ENCODE measurements around the gene PAPSS2. TPM values are rescaled to one million over a fixed set of nuclear protein-coding genes. Genes with fewer than 3 reads are reported as not detected.
"Not testable (repeated sequence)": the region's sequence is repeated elsewhere in the genome, so short reads cannot be mapped to it uniquely, and the experiment has no call there.

Gene PAPSS2
- total RNA-seq, 1 experiment from 2014 or later: 12.6 TPM

DNA sequence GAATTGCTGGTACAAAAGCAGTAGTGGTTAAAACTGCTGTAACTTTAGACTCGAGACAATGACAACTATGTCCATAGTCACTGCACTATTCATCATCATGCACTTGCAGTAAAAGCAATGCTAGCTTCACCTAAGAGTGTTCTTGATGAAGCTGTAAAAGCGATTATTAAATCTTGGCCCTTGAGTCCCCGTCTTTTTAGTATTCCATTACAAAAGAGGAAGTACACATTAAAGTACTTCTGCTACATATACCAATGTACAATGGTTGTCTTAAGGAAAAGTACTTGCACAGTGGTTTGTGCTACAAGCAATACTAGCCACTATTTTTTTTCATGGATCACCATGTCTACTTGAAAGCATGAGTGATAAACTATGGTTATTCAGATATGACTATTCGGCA, 80.0 kb downstream of the PAPSS2 start:
- H3K27me3 Mint-ChIP-seq (ENCODE audit: unreplicated experiment): no peaks in the 10 kb centered on the region
- CTCF ChIA-PET: no interaction called here
- H3K4me3 Mint-ChIP-seq (ENCODE audit: low read depth, unreplicated experiment): no peak overlapping the region
- peaks cover 6% of the 10 kb centered on the region for H3K36me3 Mint-ChIP-seq (ENCODE audit: insufficient read depth, unreplicated experiment)
- H3K9me3 Mint-ChIP-seq (ENCODE audit: low read depth, unreplicated experiment): no peaks in the 10 kb centered on the region
- TF ChIP-seq, protein P1, sequence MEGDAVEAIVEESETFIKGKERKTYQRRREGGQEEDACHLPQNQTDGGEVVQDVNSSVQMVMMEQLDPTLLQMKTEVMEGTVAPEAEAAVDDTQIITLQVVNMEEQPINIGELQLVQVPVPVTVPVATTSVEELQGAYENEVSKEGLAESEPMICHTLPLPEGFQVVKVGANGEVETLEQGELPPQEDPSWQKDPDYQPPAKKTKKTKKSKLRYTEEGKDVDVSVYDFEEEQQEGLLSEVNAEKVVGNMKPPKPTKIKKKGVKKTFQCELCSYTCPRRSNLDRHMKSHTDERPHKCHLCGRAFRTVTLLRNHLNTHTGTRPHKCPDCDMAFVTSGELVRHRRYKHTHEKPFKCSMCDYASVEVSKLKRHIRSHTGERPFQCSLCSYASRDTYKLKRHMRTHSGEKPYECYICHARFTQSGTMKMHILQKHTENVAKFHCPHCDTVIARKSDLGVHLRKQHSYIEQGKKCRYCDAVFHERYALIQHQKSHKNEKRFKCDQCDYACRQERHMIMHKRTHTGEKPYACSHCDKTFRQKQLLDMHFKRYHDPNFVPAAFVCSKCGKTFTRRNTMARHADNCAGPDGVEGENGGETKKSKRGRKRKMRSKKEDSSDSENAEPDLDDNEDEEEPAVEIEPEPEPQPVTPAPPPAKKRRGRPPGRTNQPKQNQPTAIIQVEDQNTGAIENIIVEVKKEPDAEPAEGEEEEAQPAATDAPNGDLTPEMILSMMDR (IDR thresholded peaks at IDR 0.05; ENCODE audit: unreplicated experiment): no peak
- no TSS peak for BruUV-seq (replicated peaks)
- peaks cover 6% of the 10 kb centered on the region for H3K4me1 Mint-ChIP-seq (ENCODE audit: low read depth, unreplicated experiment)
- intact Hi-C loops (cut with micrococcal nuclease; ENCODE audit: unreplicated experiment): no loop called here
- no peak for DNase-seq
- H3K27ac Mint-ChIP-seq (ENCODE audit: unreplicated experiment): no peak overlapping the region

DNA sequence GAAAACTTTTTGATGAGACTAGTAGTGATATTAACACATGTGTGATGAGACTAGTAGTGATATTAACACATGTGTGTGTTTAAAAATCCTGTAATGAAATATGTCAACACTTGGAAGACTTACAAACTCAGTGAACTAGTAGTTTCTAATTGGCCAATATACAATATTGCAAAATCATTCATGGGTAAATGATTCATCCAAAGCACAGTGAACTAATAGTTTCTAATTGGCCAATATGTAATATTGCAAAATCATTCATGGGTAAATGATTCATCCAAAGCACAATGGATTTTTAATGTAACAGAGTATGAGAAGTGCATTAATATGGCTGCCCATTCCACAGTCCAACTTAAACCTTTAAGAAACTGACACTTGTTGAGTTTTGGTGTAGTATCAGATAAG, 80.6 kb downstream of the PAPSS2 start:
- H3K27me3 Mint-ChIP-seq (ENCODE audit: unreplicated experiment): no peaks in the 10 kb centered on the region
- no peak for DNase-seq
- H3K4me3 Mint-ChIP-seq (ENCODE audit: low read depth, unreplicated experiment): no peak overlapping the region
- H3K9me3 Mint-ChIP-seq (ENCODE audit: low read depth, unreplicated experiment): no peaks in the 10 kb centered on the region
- TF ChIP-seq, protein P1 (IDR thresholded peaks at IDR 0.05; ENCODE audit: unreplicated experiment): no peak
- intact Hi-C loops (cut with micrococcal nuclease; ENCODE audit: unreplicated experiment): no loop called here
- peaks cover 6% of the 10 kb centered on the region for H3K36me3 Mint-ChIP-seq (ENCODE audit: insufficient read depth, unreplicated experiment)
- peaks cover under 1% of the 10 kb centered on the region for H3K4me1 Mint-ChIP-seq (ENCODE audit: low read depth, unreplicated experiment)
- CTCF ChIA-PET: no interaction called here
- no peak overlapping the region for H3K27ac Mint-ChIP-seq (ENCODE audit: unreplicated experiment)
- no TSS peak for BruUV-seq (replicated peaks)

DNA sequence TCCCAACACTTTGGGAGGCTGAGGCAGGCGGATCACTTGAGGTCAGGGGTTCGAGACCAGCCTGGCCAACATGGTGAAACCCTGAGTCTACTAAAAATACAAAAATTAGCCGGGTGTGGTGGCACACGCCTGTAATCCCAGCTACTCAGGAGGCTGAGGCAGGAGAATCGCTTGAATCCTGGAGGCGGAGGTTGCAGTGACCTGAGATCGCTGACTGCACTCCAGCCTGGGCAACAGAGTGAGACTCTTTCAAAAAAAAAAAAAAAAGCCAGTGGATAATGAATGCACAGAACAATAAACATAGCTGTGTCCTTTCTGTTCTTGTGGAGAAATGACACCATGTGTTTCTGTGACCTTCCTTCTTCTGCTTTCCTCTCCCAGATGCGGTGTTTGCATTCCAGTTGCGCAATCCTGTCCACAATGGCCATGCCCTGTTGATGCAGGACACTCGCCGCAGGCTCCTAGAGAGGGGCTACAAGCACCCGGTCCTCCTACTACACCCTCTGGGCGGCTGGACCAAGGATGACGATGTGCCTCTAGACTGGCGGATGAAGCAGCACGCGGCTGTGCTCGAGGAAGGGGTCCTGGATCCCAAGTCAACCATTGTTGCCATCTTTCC, 83.4 kb downstream of the PAPSS2 start:
- H3K4me3 Mint-ChIP-seq (ENCODE audit: low read depth, unreplicated experiment); DNase-seq; H3K27me3 Mint-ChIP-seq (ENCODE audit: unreplicated experiment); H3K9me3 Mint-ChIP-seq (ENCODE audit: low read depth, unreplicated experiment); intact Hi-C loops (cut with micrococcal nuclease; ENCODE audit: unreplicated experiment); H3K36me3 Mint-ChIP-seq (ENCODE audit: insufficient read depth, unreplicated experiment); BruUV-seq (replicated peaks); H3K4me1 Mint-ChIP-seq (ENCODE audit: low read depth, unreplicated experiment); H3K27ac Mint-ChIP-seq (ENCODE audit: unreplicated experiment): not testable (repeated sequence)
- CTCF ChIA-PET: interaction anchor here (0.7 to 1.0 kb wide), 2 partner anchors 53 to 774 kb away, joined by 3 to 4 read pairs; no protein-coding TSS in a partner anchor

DNA sequence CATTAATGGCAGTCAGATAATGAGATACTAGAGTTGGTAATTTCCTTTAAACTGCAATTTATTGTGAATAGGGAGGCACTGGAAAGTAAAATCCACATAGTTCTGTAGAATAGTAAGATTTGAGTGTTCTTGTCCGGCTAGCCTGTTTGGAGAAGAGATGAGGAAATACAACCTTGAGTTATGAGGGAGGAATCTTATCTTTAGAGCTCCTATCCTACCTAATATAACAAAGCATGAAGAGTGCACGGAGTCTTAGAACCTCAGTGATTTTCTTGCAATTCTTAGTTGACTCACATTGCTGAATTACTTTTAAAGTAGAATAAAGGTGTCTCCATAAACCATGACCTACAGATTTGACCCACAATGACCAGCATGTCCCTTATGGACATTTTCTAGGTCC, 84.9 kb downstream of the PAPSS2 start:
- no peak for DNase-seq
- TF ChIP-seq, protein P1 (IDR thresholded peaks at IDR 0.05; ENCODE audit: unreplicated experiment): no peak
- no TSS peak for BruUV-seq (replicated peaks)
- H3K9me3 Mint-ChIP-seq (ENCODE audit: low read depth, unreplicated experiment): no peaks in the 10 kb centered on the region
- no peaks in the 10 kb centered on the region for H3K27me3 Mint-ChIP-seq (ENCODE audit: unreplicated experiment)
- no peak overlapping the region for H3K4me3 Mint-ChIP-seq (ENCODE audit: low read depth, unreplicated experiment)
- H3K4me1 Mint-ChIP-seq (ENCODE audit: low read depth, unreplicated experiment): no peaks in the 10 kb centered on the region
- H3K36me3 Mint-ChIP-seq (ENCODE audit: insufficient read depth, unreplicated experiment): peaks cover 9% of the 10 kb centered on the region
- CTCF ChIA-PET: no interaction called here
- intact Hi-C loops (cut with micrococcal nuclease; ENCODE audit: unreplicated experiment): no loop called here
- H3K27ac Mint-ChIP-seq (ENCODE audit: unreplicated experiment): no peak overlapping the region

DNA sequence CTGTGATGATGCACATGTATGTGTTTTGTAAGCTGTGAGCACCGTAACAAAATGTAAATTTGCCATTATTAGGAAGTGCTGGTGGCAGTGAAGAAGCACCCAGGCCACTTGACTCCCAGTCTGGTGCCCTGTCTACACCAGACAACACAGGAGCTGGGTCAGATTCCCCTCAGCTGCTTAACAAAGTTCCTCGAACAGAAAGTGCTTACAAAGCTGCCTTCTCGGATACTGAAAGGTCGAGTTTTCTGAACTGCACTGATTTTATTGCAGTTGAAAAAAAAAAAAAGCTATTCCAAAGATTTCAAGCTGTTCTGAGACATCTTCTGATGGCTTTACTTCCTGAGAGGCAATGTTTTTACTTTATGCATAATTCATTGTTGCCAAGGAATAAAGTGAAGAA, 87.2 kb downstream of the PAPSS2 start:
- CTCF ChIA-PET: no interaction called here
- H3K27me3 Mint-ChIP-seq (ENCODE audit: unreplicated experiment): no peaks in the 10 kb centered on the region
- no peak overlapping the region for H3K4me3 Mint-ChIP-seq (ENCODE audit: low read depth, unreplicated experiment)
- no peaks in the 10 kb centered on the region for H3K4me1 Mint-ChIP-seq (ENCODE audit: low read depth, unreplicated experiment)
- H3K36me3 Mint-ChIP-seq (ENCODE audit: insufficient read depth, unreplicated experiment): peaks cover 11% of the 10 kb centered on the region
- TF ChIP-seq, protein P1 (IDR thresholded peaks at IDR 0.05; ENCODE audit: unreplicated experiment): no peak
- DNase-seq: no peak
- H3K9me3 Mint-ChIP-seq (ENCODE audit: low read depth, unreplicated experiment): no peaks in the 10 kb centered on the region
- intact Hi-C loops (cut with micrococcal nuclease; ENCODE audit: unreplicated experiment): no loop called here
- BruUV-seq (replicated peaks): no TSS peak
- no peak overlapping the region for H3K27ac Mint-ChIP-seq (ENCODE audit: unreplicated experiment)

DNA sequence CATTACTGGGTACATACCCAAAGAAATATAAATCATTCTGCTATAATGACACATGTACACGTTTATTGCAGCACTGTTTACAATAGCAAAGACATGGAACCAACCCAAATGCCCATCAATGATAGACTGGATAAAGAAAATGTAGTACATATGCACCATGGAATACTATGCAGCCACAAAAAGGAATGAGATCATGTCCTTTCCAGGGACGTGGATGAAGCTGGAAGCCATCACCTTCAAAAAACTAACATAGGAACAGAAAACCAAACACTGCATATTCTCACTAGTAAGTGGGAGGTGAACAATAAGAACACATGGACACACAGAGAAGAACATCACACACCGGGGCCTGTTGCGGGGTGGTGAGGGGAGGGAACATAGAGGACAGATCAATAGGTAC, 88.6 kb downstream of the PAPSS2 start:
- CTCF ChIA-PET: not testable (repeated sequence)

More for the DNA sequence above, 88.6 kb downstream of the PAPSS2 start:
- H3K27ac Mint-ChIP-seq (ENCODE audit: unreplicated experiment); H3K4me3 Mint-ChIP-seq (ENCODE audit: low read depth, unreplicated experiment); H3K27me3 Mint-ChIP-seq (ENCODE audit: unreplicated experiment); H3K9me3 Mint-ChIP-seq (ENCODE audit: low read depth, unreplicated experiment); BruUV-seq (replicated peaks); H3K4me1 Mint-ChIP-seq (ENCODE audit: low read depth, unreplicated experiment); intact Hi-C loops (cut with micrococcal nuclease; ENCODE audit: unreplicated experiment); DNase-seq: not testable (repeated sequence)
- peaks cover 10% of the 10 kb centered on the region for H3K36me3 Mint-ChIP-seq (ENCODE audit: insufficient read depth, unreplicated experiment)
